Keratinocyte (primary cell): ENCODE data around the gene HMGXB3.

Experiments used
- CTCF ChIP-seq, 3 experiments: IDR thresholded peaks in 1 of 3; conservative IDR thresholded peaks in 1 of 3; optimal IDR thresholded peaks in 1 of 3; 2 replicates in 2 of 3; 3 replicates in 1 of 3; pipeline versions ENCODE3 to v1.5.1; 2011; ENCODE audit warnings: low read length in 3 of 3, mild to moderate bottlenecking in 3 of 3, moderate library complexity in 2 of 3, control low read depth in 1 of 3, inconsistent platforms in 1 of 3; ENCODE audit not compliant: insufficient read depth in 2 of 3; ENCODE audit errors: extremely low read depth in 1 of 3
- EZH2 ChIP-seq: IDR thresholded peaks from one replicate; pipeline ENCODE4 v1.6.1; 2012; ENCODE audit warnings: inconsistent platforms, mild to moderate bottlenecking, low read length, moderate library complexity

- TF ChIP-seq CTCF (optimal IDR thresholded peaks at IDR 0.05 in 1 of 3, IDR thresholded peaks at IDR 0.05 in 1 of 3, conservative IDR thresholded peaks at IDR 0.05 in 1 of 3; ENCODE audit: extremely low read depth in 1 of 3, insufficient read depth in 2 of 3, low read length in 3 of 3) (no peak), EZH2 (no peak)
Measured at GRCh38 chr5:150009671-150010387, 9.3 kb downstream of the HMGXB3 start.
